Right cardiac atrium (tissue), 5 donors: ENCODE data around the gene PPP1R16B. TPM values are rescaled to one million over a fixed set of nuclear protein-coding genes. Genes with fewer than 3 reads are reported as not detected.

ENCODE experiments used
- ATAC-seq, 2 donors: fragments of 200-7000 bp; cut with Tn5 transposase; one replicate each; pipeline versions ENCODE4 v1.8.0 to v1.9.1; 2020; ENCODE audit warnings: moderate library complexity in 2 of 2, mild to moderate bottlenecking in 1 of 2
- DNase-seq, 3 donors: peaks; one replicate each; pipeline ENCODE4 v3.0.0-alpha.2; 2020
- H3K27ac ChIP-seq: one replicate; pipeline ENCODE4 v1.5.1; 2013; ENCODE audit warnings: mild to moderate bottlenecking, low read length, control low read depth, moderate library complexity
- H3K27me3 ChIP-seq: one replicate; pipeline ENCODE4 v1.6.1; 2013; ENCODE audit not compliant: control insufficient read depth, insufficient read depth
- H3K4me1 ChIP-seq: one replicate; pipeline ENCODE4 v1.6.1; 2013; ENCODE audit warnings: low read length; ENCODE audit not compliant: control insufficient read depth, insufficient read depth
- H3K4me3 ChIP-seq: one replicate; pipeline ENCODE4 v1.5.1; 2013; ENCODE audit warnings: low read length, control low read depth
- H3K9me3 ChIP-seq: one replicate; pipeline ENCODE4 v1.6.1; 2013; ENCODE audit warnings: low read length; ENCODE audit not compliant: control insufficient read depth
- WGBS: extraction: QIAGEN DNeasy Blood & Tissue Kit; methylation state at CpG from one replicate; pipeline ENCODE4 v1.1.7; 2013; 5-methylcytosine and 5-hydroxymethylcytosine counted together
- intact Hi-C, 4 donors: fragments of 100-400 bp; cut with DNase I; formaldehyde crosslinking; loops; one replicate each; pipeline versions ENCODE4 v1.11.0 to v1.14.0; 2022 to 2023
- polyA plus RNA-seq: library from polyadenylated mRNA; stranded (reverse); fragments of 200-250 nt; gene quantifications from one replicate; pipeline ENCODE4 v1.2.3, GENCODE V29; 2013
- total RNA-seq, 4 donors: library from RNA; stranded (reverse); fragmentation: NEBNext Ultra II Directional; extraction: Animal tissue kit (Norgen Biotek cat#: 25700); gene quantifications; one replicate each; pipeline ENCODE4 v1.2.1, GENCODE V29; 2021
- donor health status: healthy with polysubstance abuse.
- donor health status: DM: no; HTN: yes; CAD: no.
- donor health status: DM: no; HTN: no; CAD: no.
- donor health status: DM: no; HTN: yes; CAD: no; lungs with severe emphysema.
- donor health status: DM: yes; HTN: yes; CAD: no.

Gene PPP1R16B
- total and polyA plus RNA-seq, 5 donors, result 4.9 to 9.1 (median 5.5) TPM

GRCh38 chr20:38969708-38970107, 164.2 kb downstream of the PPP1R16B start:
- DNase-seq (no peak), ATAC-seq (peak; percentile 12 to 39)
- Histone ChIP-seq H3K27ac (peak overlapping the region; percentile 61), H3K9me3 (no peaks in the 10 kb centered on the region), H3K27me3 (no peaks in the 10 kb centered on the region), H3K4me1 (no peaks in the 10 kb centered on the region), H3K4me3 (no peak overlapping the region)
- intact Hi-C loops, result no loop called here
- WGBS, result 76% methylated on average over 4 of the region's 4 CpGs

- 81% methylated on average over 1 of the region's 1 CpG for WGBS
- ATAC-seq, result peak; percentile 36 to 48
- H3K4me1 ChIP-seq, result no peaks in the 10 kb centered on the region
- DNase-seq, result no peak
- no peak overlapping the region for H3K4me3 ChIP-seq
- intact Hi-C loops, result no loop called here
- H3K27ac ChIP-seq, result peak overlapping the region; percentile 12
- no peaks in the 10 kb centered on the region for H3K9me3 ChIP-seq
- no peaks in the 10 kb centered on the region for H3K27me3 ChIP-seq
These were observed 164.8 kb downstream of the PPP1R16B start for GRCh38 chr20:38970302-38970701.

Other genes with a start within 250 kb of the PPP1R16B start
- not detected for gene ADIG, start 224.5 kb upstream of the PPP1R16B start, total RNA-seq
- gene ADIG, start 224.5 kb upstream of the PPP1R16B start, polyA plus RNA-seq, result not detected
- not detected for gene ARHGAP40, start 203.9 kb upstream of the PPP1R16B start, total RNA-seq
- not detected for gene ARHGAP40, start 203.9 kb upstream of the PPP1R16B start, polyA plus RNA-seq
- gene SLC32A1, start 81.2 kb upstream of the PPP1R16B start, total RNA-seq, result not detected
- gene SLC32A1, start 81.2 kb upstream of the PPP1R16B start, polyA plus RNA-seq, result not detected
- 1 to 10 TPM; 3.1 to 3.6 (median 3.4) TPM for gene ACTR5, start 57.2 kb upstream of the PPP1R16B start, total RNA-seq
- gene ACTR5, start 57.2 kb upstream of the PPP1R16B start, polyA plus RNA-seq, result 3.3 TPM
- gene FAM83D, start 120.7 kb downstream of the PPP1R16B start, total RNA-seq, result under 1 TPM; 0.62 to 0.95 (median 0.78) TPM
- 0.63 TPM for gene FAM83D, start 120.7 kb downstream of the PPP1R16B start, polyA plus RNA-seq
- gene DHX35, start 156.6 kb downstream of the PPP1R16B start, total RNA-seq, result 10 to 100 TPM; 19.9 to 27.5 (median 21.3) TPM
- gene DHX35, start 156.6 kb downstream of the PPP1R16B start, polyA plus RNA-seq, result 11.6 TPM